NCI-H2107 treated with DMSO at 0.1 percent for 48 hours (cell line): ENCODE results near the gene ZC3HAV1.
"Not testable (repeated sequence)": the region's sequence is repeated elsewhere in the genome, so short reads cannot be mapped to it uniquely, and the experiment has no call there.

Source experiments
- DNase-seq: peaks from one replicate; lab custom pipeline; 2025; ENCODE audit not compliant: unreplicated experiment; lab: John Stamatoyannopoulos, UW

The ZC3HAV1 gene

GRCh38 chr7:139109188-139109982 lies at the start of gene ZC3HAV1:
Gene ZC3HAV1, minus strand, starts transcription at chr7:139109720. Its CDS starts 389 bp downstream, at chr7:139109331.
- peak; percentile 78 for DNase-seq

GRCh38 chr7:139153832-139154231 lies 44.3 kb upstream of the ZC3HAV1 start:
- DNase-seq = no peak

GRCh38 chr7:139152149-139152548 lies 42.6 kb upstream of the ZC3HAV1 start:
- DNase-seq = no peak

- no peak for DNase-seq
These were observed 29.6 kb upstream of the ZC3HAV1 start for GRCh38 chr7:139139150-139139549.

GRCh38 chr7:139133335-139134139 lies 24.0 kb upstream of the ZC3HAV1 start:
- DNase-seq = peak; percentile 86

- no peak for DNase-seq
These were observed 23.4 kb upstream of the ZC3HAV1 start for GRCh38 chr7:139132887-139133286.

GRCh38 chr7:139131601-139132041 lies 22.1 kb upstream of the ZC3HAV1 start:
- DNase-seq = no peak

- DNase-seq = not testable (repeated sequence)
These were observed 20.3 kb upstream of the ZC3HAV1 start for GRCh38 chr7:139129814-139130213.

GRCh38 chr7:139127648-139128047 lies 18.1 kb upstream of the ZC3HAV1 start:
- DNase-seq = no peak

- no peak for DNase-seq
These were observed 16.1 kb upstream of the ZC3HAV1 start for GRCh38 chr7:139125657-139126056.

GRCh38 chr7:139124995-139125394 lies 15.5 kb upstream of the ZC3HAV1 start:
- DNase-seq = not testable (repeated sequence)

GRCh38 chr7:139124084-139124914 lies 14.8 kb upstream of the ZC3HAV1 start:
- DNase-seq = no peak

- DNase-seq = no peak
These were observed 9.9 kb upstream of the ZC3HAV1 start for GRCh38 chr7:139119486-139119849.

GRCh38 chr7:139118805-139119485 lies 9.4 kb upstream of the ZC3HAV1 start:
- DNase-seq = peak; percentile 51

GRCh38 chr7:139118234-139118804 lies 8.8 kb upstream of the ZC3HAV1 start:
- no peak for DNase-seq

GRCh38 chr7:139117599-139118233 lies 8.2 kb upstream of the ZC3HAV1 start:
- no peak for DNase-seq

- DNase-seq = peak; percentile 55
These were observed 7.5 kb upstream of the ZC3HAV1 start for GRCh38 chr7:139116999-139117398.

GRCh38 chr7:139115104-139115503 lies 5.6 kb upstream of the ZC3HAV1 start:
- no peak for DNase-seq

GRCh38 chr7:139114585-139114984 lies 5.1 kb upstream of the ZC3HAV1 start:
- DNase-seq = no peak

- no peak for DNase-seq
These were observed 4.5 kb upstream of the ZC3HAV1 start for GRCh38 chr7:139114018-139114417.
